HEK293 (cell line): ENCODE measurements around the gene UBE2J2.

Source experiments
- CTCF ChIA-PET: fragments of 350-600 bp; formaldehyde crosslinking; extraction: SDS; loops from one replicate; lab custom pipeline; 2021; ENCODE audit warnings: antibody characterized with exemption; lab: Yijun Ruan, JAX
- POLR2A ChIA-PET: fragments of 300-600 bp; formaldehyde crosslinking; extraction: SDS; loops from one replicate; lab custom pipeline; 2020; ENCODE audit warnings: antibody characterized with exemption, inconsistent platforms; lab: Yijun Ruan, JAX
- H3K27ac ChIP-seq: fragments of 200-500 bp; sonication (Bioruptor generic); 2 replicates; pipeline ENCODE4 v1.5.1; 2014; ENCODE audit warnings: low read depth, low read length, control low read depth, inconsistent platforms; ENCODE audit errors: extremely low read depth
- H3K36me3 ChIP-seq, 2 experiments: fragments of 200-500 bp in 1 of 2; sonication (Bioruptor generic) in 1 of 2; 1 replicate in 1 of 2; 2 replicates in 1 of 2; pipeline ENCODE4 v1.5.1; 2014 to 2017; ENCODE audit warnings: inconsistent platforms in 2 of 2, low read length in 2 of 2; ENCODE audit not compliant: control insufficient read depth in 2 of 2, insufficient read depth in 1 of 2
- H3K4me1 ChIP-seq: fragments of 200-500 bp; sonication (Bioruptor generic); 2 replicates; pipeline ENCODE4 v1.5.1; 2014; ENCODE audit warnings: mild to moderate bottlenecking, low read length, inconsistent platforms; ENCODE audit not compliant: control insufficient read depth, insufficient read depth
- H3K4me3 ChIP-seq: 2 replicates; pipeline ENCODE4 v1.5.1; 2011; ENCODE audit warnings: low read depth, mild to moderate bottlenecking, control low read depth, low read length, moderate library complexity
- H3K9me3 ChIP-seq: fragments of 200-500 bp; sonication (Bioruptor generic); 2 replicates; pipeline ENCODE4 v1.5.1; 2014; ENCODE audit warnings: low read depth, low read length, inconsistent platforms; ENCODE audit not compliant: control insufficient read depth, insufficient read depth
- CTCF ChIP-seq: fragments of 450-650 bp; formaldehyde crosslinking; IDR thresholded peaks from 2 replicates; pipeline ENCODE4 v1.5.1; 2016; ENCODE audit warnings: missing biosample characterization, missing genetic modification characterization
- GLIS1 ChIP-seq: fragments of 450-650 bp; formaldehyde crosslinking; IDR thresholded peaks from 2 replicates; pipeline ENCODE4 v1.5.1; 2016; ENCODE audit warnings: missing biosample characterization, missing genetic modification characterization
- GLIS2 ChIP-seq: fragments of 450-650 bp; formaldehyde crosslinking; IDR thresholded peaks from 2 replicates; pipeline ENCODE4 v1.5.1; 2016; ENCODE audit warnings: missing biosample characterization, missing genetic modification characterization
- IKZF3 ChIP-seq: fragments of 450-650 bp; IDR thresholded peaks from 2 replicates; pipeline ENCODE4 v1.5.0; 2018; ENCODE audit warnings: missing biosample characterization, mild to moderate bottlenecking, missing genetic modification characterization, moderate library complexity
- KLF1 ChIP-seq: fragments of 450-650 bp; formaldehyde crosslinking; IDR thresholded peaks from 2 replicates; pipeline ENCODE4 v1.5.1; 2016; ENCODE audit warnings: missing biosample characterization, missing genetic modification characterization
- KLF8 ChIP-seq: fragments of 450-650 bp; formaldehyde crosslinking; IDR thresholded peaks from 2 replicates; pipeline ENCODE4 v1.5.1; 2016; ENCODE audit warnings: missing biosample characterization, missing genetic modification characterization
- SP2 ChIP-seq: fragments of 450-650 bp; formaldehyde crosslinking; IDR thresholded peaks from 2 replicates; pipeline ENCODE4 v1.5.1; 2016; ENCODE audit warnings: missing biosample characterization, missing genetic modification characterization
- SP3 ChIP-seq: fragments of 450-650 bp; formaldehyde crosslinking; IDR thresholded peaks from 2 replicates; pipeline ENCODE4 v1.5.1; 2016; ENCODE audit warnings: missing biosample characterization, missing genetic modification characterization
- ZBTB20 ChIP-seq: fragments of 450-650 bp; formaldehyde crosslinking; IDR thresholded peaks from 2 replicates; pipeline ENCODE4 v1.5.1; 2016; ENCODE audit warnings: missing biosample characterization, missing genetic modification characterization
- ZFP69B ChIP-seq: fragments of 450-650 bp; formaldehyde crosslinking; IDR thresholded peaks from 2 replicates; pipeline ENCODE4 v1.5.1; 2016; ENCODE audit warnings: missing biosample characterization, missing genetic modification characterization
- ZIC2 ChIP-seq: fragments of 450-650 bp; formaldehyde crosslinking; IDR thresholded peaks from 2 replicates; pipeline ENCODE4 v1.5.1; 2016; ENCODE audit warnings: missing biosample characterization, missing genetic modification characterization
- ZNF184 ChIP-seq: fragments of 450-650 bp; IDR thresholded peaks from 2 replicates; pipeline ENCODE4 v1.5.1; 2018; ENCODE audit warnings: missing biosample characterization, mild to moderate bottlenecking, missing genetic modification characterization
- ZNF19 ChIP-seq: fragments of 450-650 bp; formaldehyde crosslinking; IDR thresholded peaks from 2 replicates; pipeline ENCODE4; 2016; ENCODE audit warnings: missing biosample characterization, missing genetic modification characterization, low read depth
- ZNF23 ChIP-seq: fragments of 450-650 bp; formaldehyde crosslinking; IDR thresholded peaks from 2 replicates; pipeline ENCODE4 v1.5.1; 2016; ENCODE audit warnings: missing biosample characterization, missing genetic modification characterization, borderline replicate concordance
- ZNF311 ChIP-seq: fragments of 450-650 bp; formaldehyde crosslinking; IDR thresholded peaks from 2 replicates; pipeline ENCODE4 v1.5.1; 2017; ENCODE audit warnings: missing biosample characterization, missing genetic modification characterization, borderline replicate concordance
- ZNF398 ChIP-seq: fragments of 450-650 bp; formaldehyde crosslinking; IDR thresholded peaks from 2 replicates; pipeline ENCODE4 v1.5.1; 2017; ENCODE audit warnings: missing biosample characterization, missing genetic modification characterization
- ZNF423 ChIP-seq: fragments of 450-650 bp; formaldehyde crosslinking; IDR thresholded peaks from 2 replicates; pipeline ENCODE4 v1.5.1; 2016; ENCODE audit warnings: missing biosample characterization, missing genetic modification characterization
- ZNF514 ChIP-seq: fragments of 450-650 bp; formaldehyde crosslinking; IDR thresholded peaks from 2 replicates; pipeline ENCODE4 v1.5.1; 2016; ENCODE audit warnings: missing biosample characterization, missing genetic modification characterization
- ZNF549 ChIP-seq: fragments of 450-650 bp; IDR thresholded peaks from 2 replicates; pipeline ENCODE4 v1.5.1; 2018; ENCODE audit warnings: missing biosample characterization, missing genetic modification characterization, mild to moderate bottlenecking, inconsistent platforms, moderate library complexity
- TF ChIP-seq, protein P1 (sequence below): fragments of 450-650 bp; formaldehyde crosslinking; IDR thresholded peaks from 2 replicates; pipeline ENCODE4 v1.5.1; 2017; ENCODE audit warnings: missing biosample characterization, missing genetic modification characterization
- TF ChIP-seq, protein P2 (sequence below): fragments of 450-650 bp; formaldehyde crosslinking; IDR thresholded peaks from 2 replicates; pipeline ENCODE4 v1.5.1; 2016; ENCODE audit warnings: missing biosample characterization, missing genetic modification characterization
- TF ChIP-seq, protein P3 (sequence below): fragments of 450-650 bp; formaldehyde crosslinking; IDR thresholded peaks from 2 replicates; pipeline ENCODE4 v1.5.1; 2016; ENCODE audit warnings: missing biosample characterization, missing genetic modification characterization

The UBE2J2 gene

GRCh38 chr1:1302006-1302430, 28.4 kb upstream of the UBE2J2 start (continued):
- TF ChIP-seq ZFP69B (tag by site-specific recombination): peak; percentile 92
- TF ChIP-seq GLIS2 (tag by site-specific recombination): peak; percentile 57; the same call in 1 of the 2 replicates
- TF ChIP-seq GLIS1 (tag by site-specific recombination): no peak
- TF ChIP-seq ZNF19: no peak
- TF ChIP-seq ZNF311 (tag by site-specific recombination): no peak
- peak; percentile 63 for TF ChIP-seq ZIC2 (tag by site-specific recombination)
- peak; percentile 56; the same call in 1 of the 2 replicates for TF ChIP-seq CTCF (tag by site-specific recombination)
- TF ChIP-seq ZNF423 (tag by site-specific recombination): peak; percentile 94
- TF ChIP-seq SP3 (tag by site-specific recombination): no peak
- no peak for TF ChIP-seq ZBTB20 (tag by site-specific recombination)
- TF ChIP-seq, protein P1, sequence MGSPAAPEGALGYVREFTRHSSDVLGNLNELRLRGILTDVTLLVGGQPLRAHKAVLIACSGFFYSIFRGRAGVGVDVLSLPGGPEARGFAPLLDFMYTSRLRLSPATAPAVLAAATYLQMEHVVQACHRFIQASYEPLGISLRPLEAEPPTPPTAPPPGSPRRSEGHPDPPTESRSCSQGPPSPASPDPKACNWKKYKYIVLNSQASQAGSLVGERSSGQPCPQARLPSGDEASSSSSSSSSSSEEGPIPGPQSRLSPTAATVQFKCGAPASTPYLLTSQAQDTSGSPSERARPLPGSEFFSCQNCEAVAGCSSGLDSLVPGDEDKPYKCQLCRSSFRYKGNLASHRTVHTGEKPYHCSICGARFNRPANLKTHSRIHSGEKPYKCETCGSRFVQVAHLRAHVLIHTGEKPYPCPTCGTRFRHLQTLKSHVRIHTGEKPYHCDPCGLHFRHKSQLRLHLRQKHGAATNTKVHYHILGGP: no peak
- TF ChIP-seq KLF8 (tag by site-specific recombination): 0 out of 2 replicates have a peak, but pooled peaks have one; percentile 17
- no peak for TF ChIP-seq ZNF23
- TF ChIP-seq KLF1 (tag by site-specific recombination): 0 out of 2 replicates have a peak, but pooled peaks have one; percentile 7
- no peak for TF ChIP-seq ZNF514 (tag by site-specific recombination)
- TF ChIP-seq IKZF3 (tag by site-specific recombination): no peak
- no peak for TF ChIP-seq ZNF184 (tag by site-specific recombination)

GRCh38 chr1:1300352-1300739, 26.7 kb upstream of the UBE2J2 start:
- H3K36me3 ChIP-seq: peaks cover 0 to 25% of the 10 kb centered on the region in 2 experiments; a peak in 2 of 3 replicates
- no peak overlapping the region for H3K4me3 ChIP-seq
- TF ChIP-seq ZNF398 (tag by site-specific recombination) (no peak), SP2 (tag by site-specific recombination) (peak; percentile 27; the same call in 1 of the 2 replicates), ZNF549 (tag by site-specific recombination) (no peak)
- TF ChIP-seq, protein P2, sequence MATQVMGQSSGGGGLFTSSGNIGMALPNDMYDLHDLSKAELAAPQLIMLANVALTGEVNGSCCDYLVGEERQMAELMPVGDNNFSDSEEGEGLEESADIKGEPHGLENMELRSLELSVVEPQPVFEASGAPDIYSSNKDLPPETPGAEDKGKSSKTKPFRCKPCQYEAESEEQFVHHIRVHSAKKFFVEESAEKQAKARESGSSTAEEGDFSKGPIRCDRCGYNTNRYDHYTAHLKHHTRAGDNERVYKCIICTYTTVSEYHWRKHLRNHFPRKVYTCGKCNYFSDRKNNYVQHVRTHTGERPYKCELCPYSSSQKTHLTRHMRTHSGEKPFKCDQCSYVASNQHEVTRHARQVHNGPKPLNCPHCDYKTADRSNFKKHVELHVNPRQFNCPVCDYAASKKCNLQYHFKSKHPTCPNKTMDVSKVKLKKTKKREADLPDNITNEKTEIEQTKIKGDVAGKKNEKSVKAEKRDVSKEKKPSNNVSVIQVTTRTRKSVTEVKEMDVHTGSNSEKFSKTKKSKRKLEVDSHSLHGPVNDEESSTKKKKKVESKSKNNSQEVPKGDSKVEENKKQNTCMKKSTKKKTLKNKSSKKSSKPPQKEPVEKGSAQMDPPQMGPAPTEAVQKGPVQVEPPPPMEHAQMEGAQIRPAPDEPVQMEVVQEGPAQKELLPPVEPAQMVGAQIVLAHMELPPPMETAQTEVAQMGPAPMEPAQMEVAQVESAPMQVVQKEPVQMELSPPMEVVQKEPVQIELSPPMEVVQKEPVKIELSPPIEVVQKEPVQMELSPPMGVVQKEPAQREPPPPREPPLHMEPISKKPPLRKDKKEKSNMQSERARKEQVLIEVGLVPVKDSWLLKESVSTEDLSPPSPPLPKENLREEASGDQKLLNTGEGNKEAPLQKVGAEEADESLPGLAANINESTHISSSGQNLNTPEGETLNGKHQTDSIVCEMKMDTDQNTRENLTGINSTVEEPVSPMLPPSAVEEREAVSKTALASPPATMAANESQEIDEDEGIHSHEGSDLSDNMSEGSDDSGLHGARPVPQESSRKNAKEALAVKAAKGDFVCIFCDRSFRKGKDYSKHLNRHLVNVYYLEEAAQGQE: peak; percentile 80; the same call in 1 of the 2 replicates
- TF ChIP-seq, protein P3, sequence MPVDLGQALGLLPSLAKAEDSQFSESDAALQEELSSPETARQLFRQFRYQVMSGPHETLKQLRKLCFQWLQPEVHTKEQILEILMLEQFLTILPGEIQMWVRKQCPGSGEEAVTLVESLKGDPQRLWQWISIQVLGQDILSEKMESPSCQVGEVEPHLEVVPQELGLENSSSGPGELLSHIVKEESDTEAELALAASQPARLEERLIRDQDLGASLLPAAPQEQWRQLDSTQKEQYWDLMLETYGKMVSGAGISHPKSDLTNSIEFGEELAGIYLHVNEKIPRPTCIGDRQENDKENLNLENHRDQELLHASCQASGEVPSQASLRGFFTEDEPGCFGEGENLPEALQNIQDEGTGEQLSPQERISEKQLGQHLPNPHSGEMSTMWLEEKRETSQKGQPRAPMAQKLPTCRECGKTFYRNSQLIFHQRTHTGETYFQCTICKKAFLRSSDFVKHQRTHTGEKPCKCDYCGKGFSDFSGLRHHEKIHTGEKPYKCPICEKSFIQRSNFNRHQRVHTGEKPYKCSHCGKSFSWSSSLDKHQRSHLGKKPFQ: no peak
- POLR2A ChIA-PET: interaction anchor here (0.5 to 1.7 kb wide), 4 partner anchors 9 to 174 kb away, joined by 3 to 9 read pairs (median 3); no protein-coding TSS in a partner anchor
- no peak overlapping the region for H3K27ac ChIP-seq
- peaks cover 11% of the 10 kb centered on the region for H3K4me1 ChIP-seq
- no peaks in the 10 kb centered on the region for H3K9me3 ChIP-seq
- CTCF ChIA-PET: interaction anchor here (0.5 to 1.9 kb wide), 8 partner anchors 9 to 432 kb away, joined by 3 to 9 read pairs (median 3); no protein-coding TSS in a partner anchor
